Cardiac muscle cell (in vitro differentiated cells and primary cell): ENCODE results near the gene SMYD2. TPM values are rescaled to one million over a fixed set of nuclear protein-coding genes. Genes with fewer than 3 reads are reported as not detected.

Source experiments
- DNase-seq, 2 donors: peaks; one replicate each; pipeline versions ENCODE4 v3.0.0 to v3.0.0-alpha.2; 2010 to 2017; ENCODE audit warnings: low read depth in 1 of 2, low spot score in 1 of 2
- H3K27ac ChIP-seq: fragments of 200-600 bp; sonication (generic); 2 replicates; pipeline ENCODE4 v1.5.1; 2016
- H3K27me3 ChIP-seq: fragments of 200-600 bp; sonication (generic); 2 replicates; pipeline ENCODE4 v1.6.0; 2016; ENCODE audit warnings: control low read depth
- H3K36me3 ChIP-seq: fragments of 200-600 bp; sonication (generic); 2 replicates; pipeline ENCODE4 v1.5.1; 2016; ENCODE audit warnings: control low read depth
- H3K4me1 ChIP-seq: fragments of 200-600 bp; sonication (generic); 2 replicates; pipeline ENCODE4 v1.8.1; 2017; ENCODE audit warnings: low read depth, mild to moderate bottlenecking, mixed run types
- H3K4me3 ChIP-seq: fragments of 200-600 bp; sonication (generic); 2 replicates; pipeline ENCODE4 v1.5.1; 2016; ENCODE audit warnings: mild to moderate bottlenecking
- H3K9me3 ChIP-seq: fragments of 200-600 bp; sonication (generic); 2 replicates; pipeline ENCODE4 v1.5.1; 2017; ENCODE audit warnings: low read depth, mild to moderate bottlenecking, control low read depth
- CTCF ChIP-seq: IDR thresholded peaks from 2 replicates; pipeline ENCODE4 v1.5.1; 2012; ENCODE audit warnings: low read depth, mild to moderate bottlenecking, low read length
- polyA plus RNA-seq: library from polyadenylated mRNA; unstranded; fragments of >200 nt; fragmentation: Nextera tagmentation; extraction: Ambion mirVana; gene quantifications from 2 replicates; pipeline ENCODE4 v1.2.1, GENCODE V29; 2016
- total RNA-seq: library from RNA; depleted of rRNA; stranded (reverse); fragments of >200 nt; gene quantifications from 2 replicates; pipeline ENCODE4 v1.2.3, GENCODE V29; 2016

The SMYD2 gene
- total and polyA plus RNA-seq, 2 experiments from 2014 or later: 41.8 to 65.7 TPM

- H3K36me3 ChIP-seq: peaks cover 5% of the 10 kb centered on the region
- H3K4me1 ChIP-seq: no peaks in the 10 kb centered on the region
- DNase-seq: no peak
- H3K9me3 ChIP-seq: no peaks in the 10 kb centered on the region
- H3K27ac ChIP-seq: no peak overlapping the region
- no peaks in the 10 kb centered on the region for H3K27me3 ChIP-seq
- H3K4me3 ChIP-seq: no peak overlapping the region
- no peak for TF ChIP-seq CTCF
Observed at GRCh38 chr1:214310777-214311690, 30.1 kb downstream of the SMYD2 start.

DNA sequence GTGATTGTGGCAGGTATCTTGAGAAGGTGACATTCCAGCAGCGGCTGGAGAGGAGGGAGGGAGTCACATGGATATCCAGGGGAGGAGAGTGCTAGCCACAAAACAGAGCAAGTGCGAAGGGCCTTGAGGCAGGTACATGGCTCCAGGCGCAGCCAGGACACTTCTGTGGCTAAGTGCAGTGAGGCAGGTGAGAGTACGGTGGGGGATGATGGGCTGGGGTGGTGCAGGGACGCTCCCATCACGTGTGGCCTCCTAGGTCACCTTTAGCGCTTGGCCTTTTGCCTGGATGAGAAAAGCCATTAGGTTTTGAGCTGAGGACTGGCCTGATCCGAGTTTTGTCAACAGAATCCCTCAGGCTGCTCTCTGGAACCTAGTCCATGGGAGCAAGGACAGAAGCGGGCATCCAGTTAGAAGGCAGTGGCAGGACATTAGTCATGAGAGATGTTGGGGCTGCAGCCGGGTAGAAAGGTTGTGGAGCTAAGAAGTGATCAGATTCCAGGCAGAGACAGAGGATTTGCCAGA lies 31.6 kb downstream of the SMYD2 start:
- Histone ChIP-seq H3K36me3 (peaks cover 5% of the 10 kb centered on the region), H3K4me3 (no peak overlapping the region), H3K9me3 (no peaks in the 10 kb centered on the region), H3K27me3 (no peaks in the 10 kb centered on the region), H3K27ac (no peak overlapping the region), H3K4me1 (no peaks in the 10 kb centered on the region)
- no peak for TF ChIP-seq CTCF
- peak in 1 of 2 donors; percentile 10 for DNase-seq

GRCh38 chr1:214314178-214314843 lies 33.4 kb downstream of the SMYD2 start:
- Histone ChIP-seq H3K27ac (no peak overlapping the region), H3K4me3 (no peak overlapping the region), H3K9me3 (no peaks in the 10 kb centered on the region), H3K4me1 (no peaks in the 10 kb centered on the region), H3K27me3 (no peaks in the 10 kb centered on the region), H3K36me3 (peaks cover 5% of the 10 kb centered on the region)
- TF ChIP-seq CTCF: no peak
- DNase-seq: no peak

- no peak overlapping the region for H3K4me3 ChIP-seq
Observed at GRCh38 chr1:214316593-214316992, 35.6 kb downstream of the SMYD2 start.

More at GRCh38 chr1:214316593-214316992, 35.6 kb downstream of the SMYD2 start:
- DNase-seq: no peak
- Histone ChIP-seq H3K36me3 (peaks cover 13% of the 10 kb centered on the region), H3K27me3 (no peaks in the 10 kb centered on the region), H3K9me3 (no peaks in the 10 kb centered on the region), H3K4me1 (no peaks in the 10 kb centered on the region), H3K27ac (no peak overlapping the region)
- TF ChIP-seq CTCF: no peak
